GM19043 (cell line): ENCODE results near the gene FRAS1.

Source experiments
- ATAC-seq: cut with Tn5 transposase; IDR thresholded peaks from one replicate; pipeline ENCODE4 v1.9.1; 2021; ENCODE audit warnings: low read depth; ENCODE audit not compliant: unreplicated experiment

FRAS1 gene

GRCh38 chr4:78353921-78354320 is 296.8 kb downstream of the FRAS1 start:
- ATAC-seq: no peak

- ATAC-seq: no peak
Measured at GRCh38 chr4:78354782-78355181, 297.7 kb downstream of the FRAS1 start.

DNA sequence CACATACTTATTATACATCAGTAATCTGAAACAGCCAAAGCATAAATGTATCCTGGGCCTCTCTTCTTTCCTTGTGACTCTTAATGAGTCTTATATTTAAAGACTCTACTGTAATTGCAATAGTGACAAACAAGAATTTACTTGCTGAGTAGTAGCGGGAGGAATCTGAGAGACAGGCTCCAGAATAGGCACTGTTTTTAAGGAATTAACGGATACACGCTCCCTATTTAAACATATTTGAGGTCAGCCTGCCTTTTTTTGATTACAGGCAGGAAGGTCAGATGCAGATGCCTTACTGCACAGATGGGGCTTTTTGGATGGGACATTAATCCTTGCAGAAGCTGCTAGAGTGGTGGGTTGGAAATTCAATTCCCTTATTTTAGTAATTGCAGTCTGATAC is 298.2 kb downstream of the FRAS1 start:
- no peak for ATAC-seq

- ATAC-seq: no peak
Measured at GRCh38 chr4:78356251-78356786, 299.2 kb downstream of the FRAS1 start.

DNA sequence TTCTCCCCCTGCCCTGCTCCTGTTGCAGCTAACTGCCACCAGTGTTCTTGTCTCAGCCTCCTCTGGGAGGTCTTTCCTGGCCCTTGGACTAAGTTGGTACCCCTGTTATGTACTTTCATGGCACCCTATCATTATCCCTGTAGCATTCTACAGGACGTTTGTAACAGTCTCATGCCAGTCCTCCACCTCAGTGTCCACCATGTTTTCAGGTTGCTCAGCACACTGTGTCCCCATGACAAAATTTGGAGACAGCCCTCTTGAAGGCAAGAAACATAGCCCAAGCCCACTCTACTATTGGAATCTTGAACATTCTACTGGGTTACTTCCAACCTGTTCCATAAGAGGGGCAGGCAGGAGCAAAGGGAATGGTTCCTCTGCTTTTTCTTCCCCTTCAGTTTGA is 300.0 kb downstream of the FRAS1 start:
- ATAC-seq: no peak

DNA sequence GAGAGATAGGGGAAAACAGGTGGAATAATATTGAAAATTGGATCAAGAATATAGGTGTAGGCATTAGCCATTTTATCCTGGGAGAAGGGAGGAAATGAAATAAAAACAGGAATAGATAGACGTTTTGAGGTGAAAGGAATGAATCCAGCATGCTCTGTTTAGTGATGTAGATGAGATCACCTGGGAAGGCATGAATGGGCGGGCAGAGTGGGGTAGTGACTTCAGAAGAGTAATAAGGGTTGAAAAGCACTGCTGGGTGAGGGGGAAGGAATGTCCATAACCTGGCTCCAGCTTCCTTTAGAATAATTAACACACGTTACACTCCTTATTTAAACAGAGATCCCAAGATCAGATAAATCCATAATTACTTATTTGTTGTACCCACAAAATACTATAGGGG is 303.3 kb downstream of the FRAS1 start:
- ATAC-seq: no peak

DNA sequence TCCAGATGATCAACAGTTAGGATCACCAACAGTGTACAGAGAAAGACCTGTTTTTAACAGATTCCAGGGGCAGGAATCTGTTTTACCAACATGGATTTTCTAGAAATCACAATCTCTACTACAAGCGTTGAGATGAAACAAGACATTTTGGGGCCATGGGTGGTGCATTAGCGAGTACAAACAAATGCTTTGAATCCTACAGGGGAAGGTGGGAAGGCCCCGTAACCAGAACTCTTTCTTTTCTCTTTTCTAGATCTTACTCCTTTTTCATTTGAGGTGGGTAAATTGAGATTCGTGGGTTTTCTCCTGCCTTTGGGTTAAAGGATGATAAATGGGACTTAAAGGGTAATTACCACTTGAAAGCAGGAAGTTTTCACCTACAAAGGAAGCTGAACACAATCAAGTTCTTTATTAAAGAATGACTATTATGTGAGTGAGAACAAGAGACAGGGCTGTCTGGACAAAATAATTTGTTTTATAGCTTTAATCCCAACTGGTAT is 304.5 kb downstream of the FRAS1 start:
- no peak for ATAC-seq

- ATAC-seq: no peak
Measured at GRCh38 chr4:78362310-78362709, 305.2 kb downstream of the FRAS1 start.

DNA sequence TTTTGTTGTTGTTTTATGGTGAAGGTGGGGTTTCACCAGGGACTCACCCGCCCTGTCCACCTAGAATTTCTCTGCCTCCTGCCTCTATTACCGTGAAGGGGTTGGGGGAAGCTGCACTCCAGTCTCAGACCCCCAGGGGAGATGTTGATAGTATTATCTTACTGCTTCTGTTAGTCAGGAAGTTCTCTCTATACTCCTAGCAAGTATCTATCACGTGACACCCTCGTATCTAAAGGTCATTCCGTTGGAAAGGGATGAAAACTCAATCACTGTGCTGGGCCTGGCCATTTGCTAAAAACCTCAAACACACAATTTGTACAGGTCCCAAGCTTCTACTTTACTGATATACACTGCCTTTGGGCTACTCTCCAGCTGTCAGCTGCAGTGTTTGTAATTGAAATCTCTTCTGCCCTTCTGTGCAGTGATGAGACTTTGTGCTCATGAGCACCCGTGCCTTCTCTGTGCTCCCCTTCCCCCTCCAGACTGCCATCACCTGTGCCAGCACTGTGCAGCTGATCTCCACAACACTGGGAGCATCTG is 306.0 kb downstream of the FRAS1 start:
- ATAC-seq: no peak

GRCh38 chr4:78369679-78370078 is 312.6 kb downstream of the FRAS1 start:
- ATAC-seq: no peak

GRCh38 chr4:78370631-78371372 is 313.7 kb downstream of the FRAS1 start:
- ATAC-seq: no peak

DNA sequence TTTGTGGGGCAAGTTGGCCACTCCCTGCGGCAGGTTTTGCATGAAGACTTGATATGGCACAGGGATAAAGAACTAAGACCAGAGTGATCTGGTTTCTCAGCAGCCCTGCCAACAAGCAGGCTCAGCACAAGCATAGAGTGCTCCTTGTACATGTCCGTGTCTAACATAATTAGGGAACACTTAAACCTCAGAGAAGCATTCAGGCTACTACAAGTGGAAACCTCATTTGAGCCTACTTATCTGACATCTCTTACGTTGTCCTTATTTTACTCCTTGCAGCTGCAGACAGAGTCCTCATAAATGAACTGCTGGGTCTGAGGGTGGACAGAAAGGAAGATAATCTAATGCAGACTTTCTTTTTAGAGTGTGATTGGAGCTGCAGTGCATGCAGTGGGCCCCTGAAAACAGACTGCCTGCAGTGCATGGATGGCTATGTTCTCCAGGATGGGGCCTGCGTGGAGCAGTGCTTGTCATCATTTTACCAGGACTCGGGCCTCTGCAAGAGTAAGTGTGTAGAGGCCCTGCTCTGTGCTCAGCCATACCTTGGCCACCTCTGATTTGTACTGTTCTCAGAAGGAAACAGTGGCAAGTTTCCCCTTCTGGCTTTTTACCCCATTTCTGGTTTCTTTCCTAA is 315.3 kb downstream of the FRAS1 start:
- no peak for ATAC-seq

GRCh38 chr4:78377555-78377954 is 320.4 kb downstream of the FRAS1 start:
- ATAC-seq: no peak

- no peak for ATAC-seq
Measured at GRCh38 chr4:78379040-78379439, 321.9 kb downstream of the FRAS1 start.

- no peak for ATAC-seq
Measured at GRCh38 chr4:78379991-78380729, 323.0 kb downstream of the FRAS1 start.

DNA sequence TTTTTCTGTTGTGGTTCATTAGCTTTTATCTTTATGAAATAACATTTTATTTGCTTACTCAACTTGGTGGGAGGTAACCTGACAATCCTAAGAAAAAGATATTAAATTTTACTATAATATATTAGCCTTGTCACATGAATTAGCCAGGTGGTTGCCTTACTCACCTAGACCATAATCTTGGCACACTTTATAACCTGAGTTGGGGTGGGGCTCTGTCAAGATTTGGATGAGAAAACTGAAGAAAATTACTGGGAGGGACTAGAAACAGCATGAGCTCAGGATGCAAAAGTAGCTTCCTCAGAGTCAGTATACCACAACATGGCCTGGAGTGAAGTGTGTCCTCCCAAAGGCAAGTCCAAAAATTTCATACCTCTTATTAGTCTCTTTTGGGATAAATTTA is 329.6 kb downstream of the FRAS1 start:
- ATAC-seq: no peak

- no peak for ATAC-seq
Measured at GRCh38 chr4:78395642-78396041, 338.5 kb downstream of the FRAS1 start.

DNA sequence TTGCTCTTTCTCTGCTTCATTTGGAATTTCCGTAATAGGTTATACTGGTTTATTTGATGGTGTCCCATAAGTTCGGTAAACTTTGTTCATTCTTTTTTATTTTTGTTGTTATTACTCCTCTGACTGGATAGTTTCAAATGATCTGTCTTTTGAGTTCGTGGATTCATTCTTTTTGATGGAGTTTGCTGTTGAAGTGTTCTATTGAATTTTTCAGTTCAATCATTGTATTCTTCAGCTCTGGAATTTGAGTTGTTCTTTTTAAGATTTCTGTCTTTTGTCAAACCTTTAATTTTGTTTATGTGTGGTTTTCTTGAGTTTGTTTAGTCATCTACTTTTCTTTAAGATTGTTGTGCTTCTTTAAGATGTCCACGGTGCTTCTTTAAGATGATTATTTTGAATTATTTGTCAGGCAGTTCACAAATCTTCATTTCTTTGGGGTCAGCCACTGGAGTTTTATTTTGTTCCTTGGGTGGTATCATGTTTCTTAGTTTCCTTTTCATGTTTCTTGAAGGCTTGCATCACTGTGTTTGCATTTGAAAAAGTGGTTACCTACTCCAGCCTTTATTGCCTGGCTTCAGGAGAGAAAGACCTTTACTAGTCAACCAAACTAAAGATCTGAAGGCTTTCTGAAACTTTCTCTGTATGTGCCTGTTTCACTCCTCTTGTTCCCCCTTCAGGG is 339.6 kb downstream of the FRAS1 start:
- no peak for ATAC-seq

DNA sequence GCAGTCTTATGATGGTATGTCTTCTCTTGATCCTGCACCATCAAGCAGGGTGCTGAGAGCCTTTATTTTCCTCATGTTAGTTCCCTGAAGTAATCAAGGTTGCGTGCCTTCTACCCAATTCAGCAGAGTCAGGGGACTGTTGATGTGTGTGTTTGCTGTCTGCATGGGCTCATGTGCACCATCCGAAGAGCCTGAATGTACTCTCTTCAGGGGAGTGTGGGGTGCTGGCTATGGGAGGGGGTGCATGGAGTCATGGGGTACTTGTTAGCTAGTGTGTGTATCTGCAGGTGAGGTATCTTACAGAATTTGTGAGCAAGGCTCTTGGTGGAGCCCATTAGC is 340.1 kb downstream of the FRAS1 start:
- ATAC-seq: no peak

GRCh38 chr4:78409612-78410202 is 352.6 kb downstream of the FRAS1 start:
- ATAC-seq: no peak
